WI38 (cell line): Measurements from ENCODE around the gene TMEM222.
"Not testable (repeated sequence)": the region's sequence is repeated elsewhere in the genome, so short reads cannot be mapped to it uniquely, and the experiment has no call there.

Source experiments
- H3K4me3 ChIP-seq: 2 replicates; pipeline ENCODE4 v1.5.1; 2011; ENCODE audit warnings: low read depth, mild to moderate bottlenecking, control low read depth, low read length
- CTCF ChIP-seq: IDR thresholded peaks from 2 replicates; pipeline ENCODE4 v1.5.1; 2012; ENCODE audit warnings: low read depth, mild to moderate bottlenecking, control low read depth, low read length

The TMEM222 gene

GRCh38 chr1:27383661-27384060, 61.7 kb downstream of the TMEM222 start:
- no peak for TF ChIP-seq CTCF
- no peak overlapping the region for H3K4me3 ChIP-seq

GRCh38 chr1:27384797-27385196, 62.8 kb downstream of the TMEM222 start:
- H3K4me3 ChIP-seq, result not testable (repeated sequence)
